ENCODE data around the gene SUCLG2.

The SUCLG2 gene

GRCh38 chr3:67381667-67382272, 272.6 kb downstream of the SUCLG2 start:
- DNase-seq (ENCODE audit: low read depth) = peak; percentile 66
- peak; percentile 77 for TF ChIP-seq CTCF (conservative IDR thresholded peaks at IDR 0.05; ENCODE audit: low read depth, low read length)
- no peak overlapping the region for H3K4me3 ChIP-seq (ENCODE audit: low read depth, low read length)

DNA sequence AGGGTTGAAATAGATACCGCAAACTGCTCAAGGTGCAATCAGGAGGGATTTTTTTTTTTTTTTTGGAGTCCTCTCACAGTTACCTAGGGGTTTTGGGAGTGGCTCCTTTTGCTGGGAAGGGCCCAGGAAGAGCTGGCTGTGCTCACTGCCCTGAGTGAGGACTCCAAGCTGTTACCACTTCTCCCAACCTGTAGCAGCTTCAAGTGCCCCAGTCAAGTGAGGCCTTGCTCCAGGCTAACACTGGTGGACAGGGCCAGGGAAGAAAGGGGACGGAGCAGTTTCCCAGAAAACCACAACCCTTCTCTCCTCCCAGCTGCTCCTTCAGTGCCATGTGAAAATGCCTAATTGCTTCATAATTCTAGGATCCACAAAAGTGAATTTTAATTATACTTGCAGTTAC, 274.3 kb downstream of the SUCLG2 start:
- TF ChIP-seq CTCF (conservative IDR thresholded peaks at IDR 0.05; ENCODE audit: low read depth, low read length) = no peak
- DNase-seq (ENCODE audit: low read depth) = no peak
- H3K4me3 ChIP-seq (ENCODE audit: low read depth, low read length) = no peak overlapping the region

DNA sequence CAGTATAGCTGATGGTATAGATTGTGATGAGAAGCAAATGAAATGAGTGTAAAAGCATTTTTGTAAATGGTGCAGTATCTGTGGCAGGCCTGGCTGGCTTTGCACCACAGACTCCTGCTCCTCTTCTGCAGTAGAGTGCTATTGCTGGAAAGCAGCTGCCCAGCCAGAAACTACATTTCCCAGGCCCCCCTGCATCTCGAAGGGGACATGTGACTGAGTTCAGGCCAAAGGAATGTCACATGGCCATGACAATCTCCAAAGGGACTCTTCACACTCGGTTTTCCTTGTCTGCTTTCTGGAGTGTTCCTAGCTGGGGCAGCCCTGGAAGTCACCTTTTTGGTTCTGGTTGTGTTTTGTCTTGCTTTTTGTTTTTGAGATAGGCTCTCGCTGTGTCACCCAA, 277.1 kb downstream of the SUCLG2 start:
- no peak for TF ChIP-seq CTCF (conservative IDR thresholded peaks at IDR 0.05; ENCODE audit: low read depth, low read length)

GRCh38 chr3:67376416-67376815, 278.0 kb downstream of the SUCLG2 start:
- TF ChIP-seq CTCF (conservative IDR thresholded peaks at IDR 0.05; ENCODE audit: low read depth, low read length) = no peak
- no peak overlapping the region for H3K4me3 ChIP-seq (ENCODE audit: low read depth, low read length)
- no peak for DNase-seq (ENCODE audit: low read depth)

More for the DNA sequence above, 277.1 kb downstream of the SUCLG2 start:
- H3K4me3 ChIP-seq (ENCODE audit: low read depth, low read length) = no peak overlapping the region
- no peak for DNase-seq (ENCODE audit: low read depth)

DNA sequence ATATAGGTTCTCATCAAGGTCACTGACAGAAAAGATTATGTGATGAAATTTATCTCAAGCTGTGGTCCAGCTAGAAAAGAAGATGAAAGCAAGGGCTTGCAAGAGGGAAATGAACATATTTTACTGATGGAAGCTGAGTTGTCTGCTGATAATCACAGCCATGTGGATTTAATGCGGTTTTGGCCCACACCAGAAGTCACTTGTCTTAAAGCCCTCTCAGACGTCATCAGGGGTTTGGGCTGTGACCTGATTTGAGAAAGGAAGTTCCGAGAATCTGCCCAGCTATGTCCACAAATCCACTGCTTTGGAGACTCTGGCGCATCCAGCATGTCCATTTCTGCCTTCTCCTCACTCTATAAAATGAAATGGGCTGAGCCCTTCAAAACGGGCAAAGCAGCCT, 278.4 kb downstream of the SUCLG2 start:
- no peak for DNase-seq (ENCODE audit: low read depth)
- H3K4me3 ChIP-seq (ENCODE audit: low read depth, low read length) = no peak overlapping the region
- TF ChIP-seq CTCF (conservative IDR thresholded peaks at IDR 0.05; ENCODE audit: low read depth, low read length) = no peak

DNA sequence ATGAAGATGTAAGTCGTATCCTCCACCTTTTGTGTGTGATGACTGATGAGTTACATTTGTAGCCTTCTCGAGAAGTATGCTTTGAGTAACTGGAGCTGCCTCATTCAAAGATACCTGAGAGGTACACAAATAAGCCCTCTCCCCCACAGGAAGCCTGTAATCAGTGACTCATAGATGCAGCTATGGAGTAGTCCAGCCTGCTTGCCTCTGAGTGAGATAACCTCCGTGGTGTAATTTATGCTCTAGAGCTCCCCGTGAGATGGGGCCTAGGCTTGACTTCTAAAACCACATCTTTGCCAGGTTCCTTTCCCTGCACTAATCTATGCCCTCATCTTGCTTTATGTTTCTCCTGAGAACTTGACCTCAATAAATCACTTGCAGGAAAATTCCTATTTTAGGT, 291.7 kb downstream of the SUCLG2 start:
- DNase-seq (ENCODE audit: low read depth) = peak; percentile 28
- no peak overlapping the region for H3K4me3 ChIP-seq (ENCODE audit: low read depth, low read length)
- no peak for TF ChIP-seq CTCF (conservative IDR thresholded peaks at IDR 0.05; ENCODE audit: low read depth, low read length)

DNA sequence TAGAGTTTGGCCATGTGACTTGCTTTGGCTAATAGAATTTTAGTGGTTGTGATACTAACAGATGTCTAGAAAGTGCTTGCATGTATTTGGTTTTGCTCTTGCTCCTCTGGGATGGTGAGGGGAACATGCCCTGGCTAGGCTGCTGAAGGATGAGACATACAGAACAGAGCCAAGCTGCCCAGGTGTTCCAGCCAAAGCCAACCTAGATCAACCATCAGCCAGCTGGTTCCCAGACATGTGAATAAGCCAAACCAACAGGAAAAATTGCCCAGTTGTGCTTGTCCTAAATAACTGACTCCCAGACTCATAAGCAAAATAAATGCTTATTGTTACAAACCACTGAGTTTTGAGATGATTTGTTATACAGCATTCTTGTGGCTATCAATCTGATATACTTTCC, 292.6 kb downstream of the SUCLG2 start:
- DNase-seq (ENCODE audit: low read depth) = no peak
- TF ChIP-seq CTCF (conservative IDR thresholded peaks at IDR 0.05; ENCODE audit: low read depth, low read length) = no peak
- H3K4me3 ChIP-seq (ENCODE audit: low read depth, low read length) = no peak overlapping the region
